ENCODE measurements around the gene TMEM132A.
"Not testable (repeated sequence)": the region's sequence is repeated elsewhere in the genome, so short reads cannot be mapped to it uniquely, and the experiment has no call there.

Gene TMEM132A

GRCh38 chr11:60957188-60957587, 32.9 kb downstream of the TMEM132A start:
- DNase-seq (ENCODE audit: low read depth): peak; percentile 63

GRCh38 chr11:60959431-60959830, 35.2 kb downstream of the TMEM132A start:
- DNase-seq (ENCODE audit: low read depth): no peak

- DNase-seq (ENCODE audit: low read depth): no peak
Observed at GRCh38 chr11:60960405-60960804, 36.1 kb downstream of the TMEM132A start.

DNA sequence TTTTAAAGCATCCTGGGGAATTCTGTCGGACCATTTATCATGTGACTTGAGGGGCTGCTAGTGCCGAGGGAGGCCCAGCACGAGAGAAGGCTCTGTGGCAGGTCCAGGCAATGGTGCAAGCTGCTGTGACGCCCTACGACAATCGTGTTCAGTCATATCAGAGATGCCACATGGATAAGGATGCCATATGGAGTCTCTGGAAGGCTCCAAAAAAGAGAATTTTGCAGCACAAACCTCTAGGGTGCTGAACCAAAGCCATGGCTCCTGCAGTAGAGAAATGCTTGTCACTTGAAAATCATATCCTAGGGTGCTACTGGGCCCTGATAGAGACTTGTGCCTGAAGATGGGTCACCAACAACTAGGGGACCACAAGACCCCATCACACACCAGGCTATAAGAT, 40.5 kb downstream of the TMEM132A start:
- no peak for DNase-seq (ENCODE audit: low read depth)

DNA sequence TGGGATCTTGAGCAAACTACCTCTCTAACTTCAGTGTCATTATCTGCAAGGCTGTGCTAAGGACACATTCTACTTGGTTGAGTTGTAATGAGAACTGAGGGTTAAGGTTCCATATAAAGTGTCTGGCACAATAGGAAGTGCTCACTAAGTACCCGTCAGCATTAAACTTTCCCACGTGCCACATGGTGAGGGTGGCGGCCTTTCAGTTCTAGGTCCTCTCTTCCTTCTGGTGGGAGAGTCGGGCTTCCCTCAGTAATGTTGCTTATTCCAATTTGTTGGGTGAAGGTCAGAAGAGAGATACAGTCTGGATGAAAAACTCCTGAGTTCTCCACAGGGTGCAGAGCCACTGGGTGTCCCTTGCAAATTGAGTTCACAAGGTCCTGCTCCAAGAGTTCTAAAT, 42.6 kb downstream of the TMEM132A start:
- no peak for DNase-seq (ENCODE audit: low read depth)

DNA sequence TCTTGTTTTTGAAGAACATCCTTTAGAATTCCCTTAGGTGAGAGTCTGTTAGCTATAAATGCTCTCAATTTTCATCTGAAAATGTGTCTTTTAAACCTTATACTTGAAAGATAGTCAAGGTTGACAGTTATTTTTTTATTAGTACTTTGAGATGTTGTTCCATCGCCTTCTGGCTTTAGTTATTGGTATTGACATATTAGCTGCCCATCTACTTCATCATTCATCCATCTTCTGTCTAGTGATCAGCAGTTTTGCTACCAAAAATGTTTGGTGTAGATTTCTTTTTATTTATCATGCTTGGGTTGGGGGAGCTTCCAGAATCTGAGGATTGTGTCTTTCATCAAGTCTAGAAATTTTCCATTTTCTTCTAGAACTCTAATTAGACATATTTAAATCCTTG, 44.0 kb downstream of the TMEM132A start:
- no peak for DNase-seq (ENCODE audit: low read depth)

GRCh38 chr11:60970369-60970774, 46.1 kb downstream of the TMEM132A start:
- DNase-seq (ENCODE audit: low read depth): peak; percentile 52

GRCh38 chr11:60970890-60971289, 46.6 kb downstream of the TMEM132A start:
- DNase-seq (ENCODE audit: low read depth): no peak

DNA sequence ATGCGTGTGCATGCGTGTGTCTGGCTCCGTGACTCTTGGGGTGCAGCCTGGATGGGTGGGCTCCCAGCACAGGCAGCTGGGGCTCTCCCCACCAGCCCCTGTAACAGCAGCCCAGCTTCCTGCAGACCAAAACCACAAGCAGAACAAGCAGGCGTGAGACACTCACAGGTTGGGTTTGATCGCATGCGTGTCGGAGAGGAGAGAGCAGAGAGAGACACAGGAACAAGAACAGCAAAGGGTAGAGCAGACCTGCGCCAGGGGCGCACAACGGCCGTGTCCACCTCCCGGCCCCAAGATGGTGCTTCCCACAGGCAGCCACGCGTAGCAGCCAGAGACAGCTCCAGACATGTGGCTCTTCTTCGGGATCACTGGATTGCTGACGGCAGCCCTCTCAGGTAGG, 47.3 kb downstream of the TMEM132A start, which contains the start of gene CD6:
Gene CD6, plus strand, starts transcription at position 161 of the 400 bp plus-strand sequence. Its CDS starts 186 bp downstream, at position 347.
- DNase-seq (ENCODE audit: low read depth): no peak

GRCh38 chr11:60972182-60973030, 48.1 kb downstream of the TMEM132A start:
- no peak for DNase-seq (ENCODE audit: low read depth)

GRCh38 chr11:60973699-60974098, 49.4 kb downstream of the TMEM132A start:
- DNase-seq (ENCODE audit: low read depth): no peak

GRCh38 chr11:60974316-60974715, 50.1 kb downstream of the TMEM132A start:
- not testable (repeated sequence) for DNase-seq (ENCODE audit: low read depth)

DNA sequence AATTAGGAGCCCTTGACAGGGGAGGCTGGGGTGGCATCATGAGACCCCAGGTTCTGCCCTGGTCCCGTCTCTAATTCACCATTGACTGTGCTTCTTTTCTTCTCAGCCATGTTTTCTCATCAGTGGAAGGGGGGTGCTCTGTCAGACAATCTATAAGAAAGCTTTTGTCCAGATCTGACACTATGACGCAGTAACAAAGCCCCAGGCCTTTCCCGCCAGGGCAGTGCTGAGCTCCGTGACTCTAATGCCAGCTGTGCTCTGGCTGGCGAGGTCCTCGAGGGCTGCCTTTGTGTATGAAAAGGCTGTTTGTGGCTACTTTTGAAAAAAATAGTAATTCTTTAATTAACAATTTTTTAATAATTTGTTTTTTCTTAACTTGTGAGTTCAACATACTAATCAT, 50.5 kb downstream of the TMEM132A start:
- no peak for DNase-seq (ENCODE audit: low read depth)

DNA sequence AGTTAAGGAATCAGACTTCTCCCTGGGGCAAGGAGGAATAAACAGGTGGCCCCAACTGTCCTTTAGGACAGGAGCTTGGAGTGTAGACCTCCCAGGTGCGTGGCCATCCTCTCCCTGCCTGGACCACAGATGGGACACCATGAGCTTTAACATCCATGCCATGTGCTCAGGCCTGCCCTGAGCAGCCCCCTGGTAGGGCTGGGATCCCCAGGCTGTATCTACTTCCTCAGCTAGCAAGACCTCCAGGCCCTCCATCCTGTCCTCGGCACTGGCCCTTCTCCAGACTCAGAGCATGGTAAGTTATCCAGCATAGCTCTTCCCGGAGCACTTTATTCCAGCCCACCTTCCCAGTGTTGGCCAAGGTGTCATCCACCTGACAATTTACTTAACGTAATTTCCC, 53.0 kb downstream of the TMEM132A start:
- no peak for DNase-seq (ENCODE audit: low read depth)

DNA sequence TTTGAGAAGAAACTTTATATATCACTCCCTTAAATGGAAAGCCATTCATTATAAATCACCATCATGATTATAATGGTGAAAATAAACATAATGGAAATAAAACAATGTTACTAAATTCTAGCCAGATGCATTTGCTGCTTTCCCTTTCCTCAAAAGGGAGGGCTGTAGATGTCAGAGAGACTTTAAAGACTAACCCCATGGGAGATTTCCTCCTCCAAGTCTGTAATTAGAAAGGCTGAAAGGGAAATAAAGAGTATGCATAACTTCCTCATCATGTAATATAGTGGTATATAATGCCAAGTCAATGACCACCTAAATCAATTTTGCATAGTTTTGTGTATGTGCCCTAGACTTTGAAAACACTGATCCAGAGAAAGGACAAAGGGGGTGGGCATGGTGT, 53.6 kb downstream of the TMEM132A start:
- no peak for DNase-seq (ENCODE audit: low read depth)

GRCh38 chr11:60978546-60979380, 54.5 kb downstream of the TMEM132A start:
- no peak for DNase-seq (ENCODE audit: low read depth)

DNA sequence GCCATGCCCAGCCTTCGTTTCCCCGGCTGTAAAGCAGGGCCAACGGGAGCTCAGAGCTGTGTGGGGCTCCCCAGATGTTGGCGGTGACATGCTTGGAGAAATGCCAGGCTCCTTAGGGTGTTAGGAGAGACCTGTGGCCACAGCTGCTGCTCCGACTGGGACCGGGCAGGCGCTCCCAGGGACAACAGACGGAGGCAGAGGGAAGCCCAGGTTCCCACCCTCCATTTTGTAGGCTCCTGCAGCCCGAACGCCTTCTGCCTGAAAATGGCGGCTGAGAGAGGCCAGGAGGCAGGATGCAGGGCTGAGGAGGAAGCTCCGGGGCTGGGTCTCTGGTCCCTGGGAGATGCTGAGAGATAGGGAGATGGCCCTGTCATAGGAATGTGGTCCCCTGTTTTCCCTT, 57.3 kb downstream of the TMEM132A start:
- no peak for DNase-seq (ENCODE audit: low read depth)

DNA sequence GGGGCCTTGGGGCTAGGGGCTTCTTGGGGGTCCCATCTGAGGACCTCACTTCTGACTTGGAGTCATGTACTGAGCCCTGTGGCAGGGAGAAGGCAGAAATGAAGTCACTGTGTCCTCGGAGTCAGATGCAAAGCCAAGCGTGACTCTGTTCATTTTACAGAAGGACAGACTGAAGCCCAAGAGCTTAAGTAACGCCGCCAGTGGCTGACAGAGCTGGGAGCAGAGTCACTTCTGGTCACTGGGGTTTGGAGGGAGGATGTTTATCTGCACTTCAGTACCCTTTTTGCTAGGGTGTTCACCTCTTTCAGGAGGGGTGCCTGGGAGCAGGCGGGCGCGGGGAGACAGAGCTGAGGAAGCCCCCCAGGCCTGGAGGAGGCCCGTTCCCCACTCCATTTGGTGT, 57.9 kb downstream of the TMEM132A start:
- DNase-seq (ENCODE audit: low read depth): no peak

GRCh38 chr11:60984149-60984548, 59.9 kb downstream of the TMEM132A start:
- no peak for DNase-seq (ENCODE audit: low read depth)

DNA sequence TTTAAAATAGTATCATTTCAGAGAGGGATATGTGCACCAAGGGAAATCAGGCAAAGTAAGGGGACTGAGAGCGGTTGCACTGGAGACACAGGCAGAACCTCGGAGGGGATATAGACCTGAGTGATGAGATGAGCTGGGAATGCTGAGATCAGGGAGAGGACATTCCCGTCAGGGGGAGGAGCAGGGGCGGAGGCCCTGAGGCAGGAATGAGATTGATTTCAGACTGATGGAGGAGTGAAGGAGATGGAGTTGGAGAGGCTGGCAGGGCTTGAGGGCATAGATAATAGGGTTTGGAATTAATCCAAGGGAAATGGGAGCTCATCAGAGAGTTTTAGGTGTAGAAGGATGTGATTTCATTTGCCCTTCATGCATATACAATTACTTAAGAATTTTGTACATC, 60.4 kb downstream of the TMEM132A start:
- no peak for DNase-seq (ENCODE audit: low read depth)

- no peak for DNase-seq (ENCODE audit: low read depth)
Observed at GRCh38 chr11:60985501-60985900, 61.2 kb downstream of the TMEM132A start.

- peak; percentile 59 for DNase-seq (ENCODE audit: low read depth)
Observed at GRCh38 chr11:60985991-60986915, 62.0 kb downstream of the TMEM132A start.
